Stimulated activated CD4-positive, alpha-beta T cell treated with anti-CD3 and anti-CD28 coated beads, TNF-alpha, amount 100 ng/mL, for 48 hours (primary cell): ENCODE measurements around the gene GGNBP2.
"Not testable (repeated sequence)": the region's sequence is repeated elsewhere in the genome, so short reads cannot be mapped to it uniquely, and the experiment has no call there.

Source experiments
- DNase-seq, 3 donors: peaks; one replicate each; pipeline ENCODE4 v3.0.0-alpha.2; 2020; ENCODE audit warnings: low read depth in 3 of 3

The GGNBP2 gene

DNA sequence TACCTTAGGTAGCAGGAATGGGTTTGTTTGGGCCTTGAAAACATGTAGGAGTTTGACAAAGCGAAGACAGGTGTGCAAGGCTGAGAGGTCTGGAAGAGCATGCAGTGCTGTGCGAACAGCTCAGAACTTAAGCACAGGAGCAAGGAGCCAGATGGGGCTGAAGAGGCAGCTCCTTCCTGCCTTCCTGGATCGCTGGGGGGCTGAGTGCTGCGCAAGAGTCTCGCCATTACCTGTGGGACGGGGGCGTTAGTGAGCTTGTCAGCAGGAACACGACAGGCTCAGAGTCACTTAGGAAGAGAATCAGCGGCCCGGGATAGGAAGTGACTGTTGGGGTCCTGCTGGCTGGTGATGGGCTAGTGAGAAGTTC, 56.2 kb downstream of the GGNBP2 start:
- DNase-seq: peak in 1 of 3 donors; percentile 20

GRCh38 chr17:36601303-36602029, 56.7 kb downstream of the GGNBP2 start, which contains the start of gene MRM1:
TSS of gene MRM1 (plus strand) at chr17:36601583. CDS start at chr17:36601811, 228 bp downstream.
- peak; percentile 82 to 88 (median 82) for DNase-seq

GRCh38 chr17:36602030-36602748, 57.5 kb downstream of the GGNBP2 start:
- peak in 1 of 3 donors; percentile 13 for DNase-seq

- DNase-seq: peak; percentile 40 to 67 (median 51)
Measured at GRCh38 chr17:36602924-36603384, 58.2 kb downstream of the GGNBP2 start.

DNA sequence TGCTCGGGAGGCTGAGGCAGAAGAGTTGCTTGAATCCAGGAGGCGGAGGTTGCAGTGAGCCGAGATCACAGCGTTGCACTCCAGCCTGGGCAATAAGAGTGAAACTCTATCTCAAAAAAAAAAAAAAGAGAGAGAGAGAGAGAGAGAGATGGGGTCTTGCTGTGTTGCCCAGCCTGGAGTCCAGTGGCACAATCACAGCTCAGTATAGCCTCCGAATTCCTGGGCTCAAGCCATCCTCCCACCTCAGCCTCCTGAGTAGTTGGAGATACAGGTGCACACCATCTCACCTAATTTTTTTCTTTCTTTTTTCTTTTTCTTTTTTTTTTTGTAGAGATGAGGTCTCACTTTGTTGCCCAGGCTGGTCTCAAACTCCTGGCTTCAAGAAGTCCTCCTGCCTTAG, 60.3 kb downstream of the GGNBP2 start:
- not testable (repeated sequence) for DNase-seq

- DNase-seq: no peak
Measured at GRCh38 chr17:36608280-36608679, 63.6 kb downstream of the GGNBP2 start.

- DNase-seq: no peak
Measured at GRCh38 chr17:36608794-36609497, 64.2 kb downstream of the GGNBP2 start.

DNA sequence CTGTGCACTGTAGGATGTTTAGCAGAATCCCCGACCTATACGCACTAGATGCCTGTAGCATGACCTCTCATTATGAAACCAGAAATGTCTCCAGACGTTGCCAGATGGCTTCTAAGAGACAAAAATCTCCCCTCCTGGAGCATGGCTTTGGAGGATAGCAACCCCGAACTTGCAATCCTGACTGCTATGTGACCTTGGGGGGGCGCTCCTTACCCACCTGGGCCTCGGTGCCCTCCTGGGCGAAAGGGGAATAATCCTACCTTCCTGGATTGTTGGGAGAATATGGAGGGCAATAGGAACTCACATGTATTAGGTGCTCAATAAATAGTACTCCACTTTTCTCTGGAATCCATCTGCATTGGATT, 64.8 kb downstream of the GGNBP2 start:
- DNase-seq: no peak

- DNase-seq: no peak
Measured at GRCh38 chr17:36610474-36610873, 65.8 kb downstream of the GGNBP2 start.

DNA sequence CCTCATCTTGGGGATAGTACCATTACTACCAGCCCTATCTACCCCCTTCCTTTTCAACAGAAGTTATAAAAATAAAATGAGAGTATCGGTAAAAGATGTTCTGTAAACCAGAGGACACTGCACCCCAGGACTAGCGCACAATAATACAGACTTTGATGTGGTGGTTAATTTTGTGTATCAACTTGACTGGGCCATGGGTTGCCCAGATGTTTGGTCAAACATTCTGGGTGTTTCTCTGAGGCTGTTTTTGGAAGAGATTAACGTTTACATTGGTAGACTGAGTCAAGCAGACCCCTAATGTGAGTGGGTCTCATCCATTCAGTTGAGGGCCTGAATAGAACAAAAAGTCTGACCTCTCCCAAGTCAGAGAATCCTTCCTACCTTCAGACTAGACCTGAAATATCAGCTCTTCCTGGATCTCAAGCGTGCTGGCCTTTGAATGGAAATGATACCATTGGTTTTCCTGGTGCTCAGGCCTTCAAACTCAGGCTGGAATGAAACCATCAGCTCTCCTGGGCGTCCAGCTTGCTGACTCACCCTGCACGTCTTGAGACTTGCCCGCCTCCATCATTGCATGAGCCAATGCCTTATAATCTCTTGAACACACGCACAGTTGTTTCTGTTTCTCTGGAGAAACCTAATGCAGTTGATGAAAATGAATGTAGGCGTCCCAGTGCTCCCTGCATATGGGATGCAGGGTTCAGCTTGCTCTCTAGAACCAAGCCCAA, 66.8 kb downstream of the GGNBP2 start:
- no peak for DNase-seq

DNA sequence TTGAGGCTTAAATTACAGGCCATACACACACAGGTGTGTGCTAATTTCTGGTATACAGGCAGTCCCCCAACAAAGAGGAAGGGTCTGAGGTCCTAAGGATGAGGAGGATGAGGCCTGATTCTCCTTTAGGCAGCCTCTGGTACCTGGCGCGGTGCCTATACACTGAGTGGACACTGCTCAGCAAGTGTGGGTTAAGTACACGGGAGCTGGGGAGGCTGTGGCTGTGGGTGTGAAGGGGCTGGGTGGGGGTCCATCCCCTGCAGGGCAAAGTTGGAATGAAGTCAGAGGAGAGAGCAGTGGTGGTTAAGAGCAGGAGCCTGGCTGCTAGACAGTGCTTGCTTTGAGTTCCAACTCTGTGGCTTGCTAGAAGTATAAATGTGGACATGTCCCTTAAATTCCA, 67.6 kb downstream of the GGNBP2 start:
- no peak for DNase-seq

GRCh38 chr17:36613155-36613554, 68.4 kb downstream of the GGNBP2 start:
- DNase-seq: no peak

GRCh38 chr17:36614081-36614480, 69.4 kb downstream of the GGNBP2 start:
- DNase-seq: no peak

- no peak for DNase-seq
Measured at GRCh38 chr17:36614933-36615332, 70.2 kb downstream of the GGNBP2 start.

GRCh38 chr17:36616061-36617029, 71.6 kb downstream of the GGNBP2 start:
- no peak for DNase-seq

DNA sequence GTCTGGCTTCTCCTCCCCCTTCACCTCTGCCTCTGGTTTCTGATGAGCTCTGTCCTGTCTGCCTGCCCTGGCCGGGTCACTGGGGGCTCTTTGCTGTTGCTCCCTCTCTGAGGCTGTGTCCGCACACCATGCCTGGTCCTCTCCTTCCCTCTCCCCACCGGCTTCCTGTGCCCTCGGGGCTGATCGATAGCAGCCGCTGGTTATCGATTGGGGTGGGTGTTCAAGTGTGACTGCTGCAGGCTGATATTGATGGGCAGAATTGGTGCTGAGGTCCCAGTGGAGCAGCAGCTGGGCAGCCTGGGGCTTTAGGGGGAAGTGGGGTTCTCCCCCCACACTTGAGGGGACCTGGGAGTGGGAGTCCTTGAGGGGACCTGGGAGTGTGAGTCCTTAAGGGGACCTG, 73.1 kb downstream of the GGNBP2 start:
- no peak for DNase-seq

DNA sequence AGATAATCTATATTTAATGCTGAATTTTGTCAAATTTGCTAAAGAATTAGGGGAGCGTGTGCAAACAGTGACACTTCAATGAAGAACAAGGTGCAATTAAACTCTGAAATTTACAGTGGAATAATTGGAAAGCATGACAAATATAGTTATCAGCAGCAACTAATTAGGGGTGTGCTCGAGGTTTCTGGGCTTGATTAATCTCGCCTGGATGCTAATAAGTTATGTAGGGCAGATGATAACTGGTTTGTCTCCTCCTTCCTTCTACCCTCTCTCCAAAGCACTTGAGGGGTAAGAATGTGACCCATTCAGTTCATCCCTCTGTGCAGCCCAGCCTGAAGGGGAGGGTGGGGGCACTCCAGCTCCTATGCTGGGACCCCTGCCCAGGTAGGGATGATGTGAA, 78.6 kb downstream of the GGNBP2 start:
- DNase-seq: no peak

- no peak for DNase-seq
Measured at GRCh38 chr17:36625188-36625587, 80.5 kb downstream of the GGNBP2 start.

GRCh38 chr17:36627101-36627500, 82.4 kb downstream of the GGNBP2 start:
- no peak for DNase-seq

DNA sequence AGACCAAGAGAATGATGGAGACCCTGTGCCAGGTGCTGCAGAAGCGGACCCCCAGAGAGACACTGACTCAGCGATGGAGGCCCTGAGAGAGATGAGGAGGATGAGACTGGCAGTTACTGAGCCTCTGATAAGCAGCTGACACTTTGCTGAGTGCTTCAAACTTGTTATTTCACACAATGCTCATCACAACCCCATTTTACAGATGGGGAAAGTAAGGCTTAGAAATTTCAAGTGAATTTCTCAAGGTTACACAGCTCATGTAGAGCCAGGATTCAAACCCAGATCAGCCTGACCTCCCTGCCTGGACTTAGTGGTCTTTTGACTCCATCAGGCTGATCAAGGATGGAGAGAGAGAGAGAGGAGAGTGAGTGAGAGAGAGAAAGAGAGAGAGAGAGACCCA, 83.9 kb downstream of the GGNBP2 start:
- no peak for DNase-seq
